ENCODE measurements around the gene FAF1. TPM values are rescaled to one million over a fixed set of nuclear protein-coding genes. Genes with fewer than 3 reads are reported as not detected.

FAF1 gene
- total and polyA plus RNA-seq, 2 of the 8 experiments (the other 6 are each of a cell fraction or from before 2014, with no cell fraction given), result 10.8 to 65.9 TPM

DNA sequence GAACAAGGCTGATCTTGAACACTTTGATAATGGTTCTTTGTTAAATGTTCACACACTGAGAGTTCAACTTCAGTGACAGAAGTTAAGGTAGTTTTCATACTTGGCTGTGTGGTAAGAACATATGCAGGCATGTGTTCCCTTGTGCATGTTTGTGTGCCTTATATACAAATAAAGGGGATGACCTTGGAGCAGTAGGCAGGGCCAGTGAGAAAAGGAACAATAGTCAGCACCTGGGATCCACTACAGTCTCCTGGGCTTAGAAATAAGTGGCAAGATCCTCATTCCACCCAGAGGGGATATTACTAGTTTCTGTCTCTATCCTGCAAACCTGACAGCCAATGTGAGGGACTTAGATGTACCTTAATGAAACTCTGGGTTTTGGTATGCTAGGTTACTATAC, 486.6 kb downstream of the FAF1 start:
- Histone ChIP-seq H2BK15ac (ENCODE audit: low read length) (no peak overlapping the region), H3K4me2 (ENCODE audit: insufficient read depth in 1 of 2, low read depth in 2 of 2, low read length in 2 of 2) (no peak overlapping the region), H3K4me3 (ENCODE audit: extremely low read depth in 1 of 4, insufficient read depth in 2 of 4, low read depth in 3 of 4, low read length in 4 of 4) (no peak overlapping the region), H2AK5ac (ENCODE audit: low read depth, low read length) (no peak overlapping the region), H2BK120ac (replicated peaks; ENCODE audit: low read depth, low read length) (no peak overlapping the region), H4K8ac (ENCODE audit: extremely low read depth, insufficient read depth, low read length) (no peak overlapping the region), H3K9me3 (ENCODE audit: insufficient read depth in 2 of 2, low read depth in 1 of 2, low read length in 1 of 2) (no peaks in the 10 kb centered on the region), H3K79me1 (ENCODE audit: low read depth, low read length) (no peaks in the 10 kb centered on the region), H3K9ac (replicated peaks in 1 of 4; ENCODE audit: extremely low read depth in 1 of 4, low read depth in 3 of 4, low read length in 3 of 4) (no peak overlapping the region), H3K36me3 (ENCODE audit: control insufficient read depth in 2 of 4, insufficient read depth in 4 of 4, low read length in 3 of 4) (no peaks in the 10 kb centered on the region), H3K27ac (ENCODE audit: low read depth, low read length) (no peak overlapping the region), H3K18ac (ENCODE audit: extremely low read depth, low read length) (no peak overlapping the region), H4K5ac (ENCODE audit: insufficient read length, low read depth, low read length) (no peak overlapping the region), H3K14ac (ENCODE audit: insufficient read length) (no peak overlapping the region), H4K91ac (replicated peaks; ENCODE audit: insufficient read length, low read length) (no peak overlapping the region), H4K20me1 (replicated peaks in 1 of 2; ENCODE audit: control insufficient read depth in 1 of 2, insufficient read depth in 2 of 2, low read length in 2 of 2) (no peaks in the 10 kb centered on the region), H3K56ac (replicated peaks; ENCODE audit: insufficient read length, low read depth, low read length) (no peak overlapping the region), H3K23me2 (ENCODE audit: low read depth, low read length) (no peaks in the 10 kb centered on the region; the same call in 1 of the 2 replicates), H3K4ac (replicated peaks; ENCODE audit: insufficient read length, low read depth, low read length) (no peak overlapping the region), H2AFZ (ENCODE audit: low read length) (no peak overlapping the region), H3K4me1 (replicated peaks in 1 of 4; ENCODE audit: control insufficient read depth in 3 of 4, insufficient read depth in 4 of 4, low read length in 3 of 4) (no peaks in the 10 kb centered on the region; a peak in 1 of 7 replicates), H3K79me2 (ENCODE audit: control insufficient read depth in 1 of 2, insufficient read depth in 2 of 2, low read length in 2 of 2) (no peaks in the 10 kb centered on the region), H2BK12ac (ENCODE audit: low read depth, low read length) (no peak overlapping the region), H2BK20ac (ENCODE audit: low read length) (no peak overlapping the region), H3K23ac (ENCODE audit: insufficient read length) (no peak overlapping the region), H3K27me3 (replicated peaks in 1 of 4; ENCODE audit: control insufficient read depth in 3 of 4, extremely low read depth in 1 of 4, insufficient read depth in 3 of 4, low read length in 3 of 4) (no peaks in the 10 kb centered on the region), H2BK5ac (ENCODE audit: low read depth, low read length) (no peak overlapping the region)
- ChIA-PET CTCF (ENCODE audit: partially characterized antibody) (interaction anchor here (0.8 to 1.1 kb wide), 2 partner anchors 58 to 70 kb away, joined by 3 read pairs; no protein-coding TSS in a partner anchor), POLR2A (ENCODE audit: partially characterized antibody) (no interaction called here)
- DNase-seq (ENCODE audit: low read depth in 1 of 2, low spot score in 2 of 2) (no peak), FAIRE-seq (no peak)
- no peak for TF ChIP-seq TAF1 (IDR thresholded peaks at IDR 0.05; ENCODE audit: low read depth, low read length)
- TF ChIP-seq RAD21 (IDR thresholded peaks at IDR 0.05 in 1 of 2, conservative IDR thresholded peaks at IDR 0.05 in 1 of 2; ENCODE audit: low read depth in 2 of 2, low read length in 2 of 2), result no peak
- TF ChIP-seq CREB1 (IDR thresholded peaks at IDR 0.05), result no peak
- TF ChIP-seq, protein P1, sequence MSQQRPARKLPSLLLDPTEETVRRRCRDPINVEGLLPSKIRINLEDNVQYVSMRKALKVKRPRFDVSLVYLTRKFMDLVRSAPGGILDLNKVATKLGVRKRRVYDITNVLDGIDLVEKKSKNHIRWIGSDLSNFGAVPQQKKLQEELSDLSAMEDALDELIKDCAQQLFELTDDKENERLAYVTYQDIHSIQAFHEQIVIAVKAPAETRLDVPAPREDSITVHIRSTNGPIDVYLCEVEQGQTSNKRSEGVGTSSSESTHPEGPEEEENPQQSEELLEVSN (IDR thresholded peaks at IDR 0.05), result no peak
- TF ChIP-seq SIX5 (IDR thresholded peaks at IDR 0.05; ENCODE audit: low read depth, low read length), result no peak
- no peak for TF ChIP-seq YY1 (IDR thresholded peaks at IDR 0.05; ENCODE audit: low read depth, low read length)
- TF ChIP-seq, protein P2, sequence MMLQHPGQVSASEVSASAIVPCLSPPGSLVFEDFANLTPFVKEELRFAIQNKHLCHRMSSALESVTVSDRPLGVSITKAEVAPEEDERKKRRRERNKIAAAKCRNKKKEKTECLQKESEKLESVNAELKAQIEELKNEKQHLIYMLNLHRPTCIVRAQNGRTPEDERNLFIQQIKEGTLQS (IDR thresholded peaks at IDR 0.05; ENCODE audit: insufficient read depth, low read depth, low read length), result no peak
- TF ChIP-seq RBBP5 (IDR thresholded peaks at IDR 0.05; ENCODE audit: borderline replicate concordance, low read depth, low read length), result no peak
- no peak for TF ChIP-seq JUN (IDR thresholded peaks at IDR 0.05; ENCODE audit: low read depth, low read length)

All from H1 (cell line).